Right hindlimb (tissue), 1 donor: Measurements from ENCODE around the gene PATL1.
A peak's percentile ranks its signal among the peaks of the same experiment; 100 is the strongest.
"Not testable (repeated sequence)": the region's sequence is repeated elsewhere in the genome, so short reads cannot be mapped to it uniquely, and the experiment has no call there.

Experiments used
- DNase-seq: peaks from one replicate; pipeline ENCODE4 v3.0.0-alpha.2; 2018

PATL1 gene

DNA sequence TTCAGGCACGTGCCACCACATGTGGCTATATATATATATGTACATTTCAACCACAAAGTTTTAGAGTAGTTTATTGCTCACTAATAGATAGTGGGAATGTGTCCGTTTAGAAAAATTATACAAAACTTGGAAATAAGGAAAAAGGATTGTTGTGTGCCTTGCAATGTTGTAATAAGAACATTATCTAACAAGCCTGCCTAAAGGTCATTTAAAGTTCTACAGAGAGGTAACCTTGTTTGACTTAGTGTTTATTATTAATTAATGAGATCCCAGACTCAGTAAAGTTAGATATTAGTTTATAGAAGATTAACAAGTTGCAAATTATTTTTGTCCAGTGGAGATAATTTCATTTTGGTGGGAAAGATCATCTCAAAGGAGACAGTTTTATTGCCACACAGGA is 5.5 kb upstream of the PATL1 start:
- DNase-seq, result no peak

DNA sequence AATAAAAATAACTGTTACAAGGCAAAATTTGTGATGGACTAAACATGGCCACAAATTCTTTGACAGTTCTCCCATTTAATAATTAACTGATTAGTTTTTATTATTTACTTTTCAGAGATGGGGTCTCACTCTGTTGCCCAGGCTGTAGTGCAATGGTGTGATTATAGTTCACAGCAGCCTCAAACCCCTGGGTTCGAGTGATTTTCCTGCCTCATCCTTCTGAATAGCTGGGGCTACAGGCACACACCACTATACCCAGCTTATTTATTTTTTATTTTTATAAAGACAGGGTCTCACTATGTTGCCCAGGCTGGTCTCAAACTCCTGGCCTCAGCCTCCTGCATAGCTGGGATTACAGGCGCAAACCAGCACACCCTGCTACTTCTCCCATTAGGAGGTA is 4.5 kb upstream of the PATL1 start:
- DNase-seq, result no peak

DNA sequence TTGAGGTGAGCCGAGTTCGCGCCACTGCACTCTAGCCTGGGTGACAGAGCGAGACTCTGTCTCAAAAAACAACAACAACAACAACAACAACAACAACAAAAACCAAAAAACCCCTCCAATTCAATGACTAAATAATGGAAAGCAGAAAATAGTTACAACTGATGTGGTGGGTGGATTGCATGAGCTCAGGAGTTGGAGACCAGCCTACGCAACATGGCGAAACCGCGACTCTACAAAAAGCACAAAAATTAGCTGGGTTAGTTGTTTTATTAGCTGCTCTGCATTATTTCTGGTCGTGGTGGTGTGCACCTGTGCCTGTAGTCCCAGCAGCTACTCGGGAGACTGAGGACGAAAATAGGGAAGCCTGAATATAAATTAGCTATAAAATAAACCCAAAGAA is 2.6 kb upstream of the PATL1 start:
- DNase-seq, result no peak

DNA sequence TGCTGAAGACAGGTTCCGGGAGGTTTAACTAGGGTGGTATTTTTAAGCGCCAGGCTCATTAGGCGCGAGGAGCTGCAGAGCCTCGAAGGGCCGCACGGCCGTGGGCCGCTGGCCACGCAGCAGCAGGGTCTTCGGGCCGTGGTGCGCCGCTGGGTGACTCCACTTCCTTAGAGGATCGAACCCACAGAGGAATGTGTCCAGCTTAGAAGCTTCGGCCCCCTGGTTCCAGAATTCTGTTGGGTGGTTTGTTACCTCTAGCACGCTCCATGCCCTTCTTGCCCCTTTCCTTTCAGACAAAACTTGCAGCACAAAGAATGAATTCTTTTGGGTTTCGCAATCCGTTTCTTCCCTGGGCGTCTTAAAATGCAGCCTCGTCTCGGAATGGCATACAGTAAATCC is 773 bp upstream of the PATL1 start:
- no peak for DNase-seq

DNA sequence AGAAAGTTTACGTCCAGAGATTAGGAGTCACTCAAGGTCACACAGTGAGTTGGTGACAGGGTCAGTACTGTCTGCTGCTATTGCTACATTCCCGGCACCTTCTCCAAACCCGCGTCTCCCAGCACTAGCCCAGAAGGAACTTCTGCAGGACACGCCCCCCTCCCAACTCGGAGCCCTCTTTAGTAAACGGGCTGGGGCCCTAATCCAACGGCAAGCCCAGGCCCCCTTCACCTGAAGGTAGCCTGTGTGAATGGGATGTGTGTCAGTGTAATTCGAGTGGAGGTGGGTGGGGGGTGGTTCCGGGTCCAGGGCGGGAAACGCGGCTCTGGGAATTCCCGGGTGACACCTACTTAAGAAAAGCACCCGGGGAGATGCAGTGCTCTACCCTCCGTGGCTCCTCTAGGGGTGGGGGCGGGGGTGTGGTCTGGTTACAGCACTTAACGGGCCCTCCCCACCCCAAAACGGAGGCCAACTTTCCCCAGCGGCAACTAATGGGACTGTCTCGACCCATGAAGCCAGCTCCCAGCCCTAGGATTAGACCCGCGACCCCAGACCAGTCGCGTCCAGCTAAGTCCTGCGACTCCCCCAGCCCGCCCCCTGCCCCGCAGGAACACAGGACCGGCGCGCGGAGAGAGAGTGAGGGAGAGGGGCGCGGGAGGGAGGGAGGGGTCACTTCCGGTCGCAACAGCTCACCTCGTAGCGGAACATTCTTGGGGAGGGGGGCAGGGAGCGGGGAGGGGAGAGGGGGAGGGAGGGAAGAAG is 468 bp downstream of the PATL1 start:
- no peak for DNase-seq

DNA sequence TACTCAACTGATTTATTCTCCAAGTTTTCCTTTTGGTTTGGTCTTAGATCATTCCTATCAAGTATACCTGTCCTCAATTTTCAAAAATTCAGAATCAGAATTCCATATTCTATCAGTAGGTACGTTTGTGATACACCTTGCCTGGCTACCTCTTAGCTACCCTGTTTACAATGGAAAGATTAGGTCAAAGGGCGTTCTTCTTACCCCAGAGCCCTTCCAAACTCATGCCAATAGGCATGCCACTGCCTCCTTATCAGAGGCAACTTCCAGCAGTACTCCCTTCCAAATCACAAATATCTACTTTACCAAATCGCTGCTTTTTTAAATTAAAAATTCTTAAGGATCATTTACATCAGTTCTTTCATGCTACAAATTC is 1.0 kb downstream of the PATL1 start:
- no peak for DNase-seq

DNA sequence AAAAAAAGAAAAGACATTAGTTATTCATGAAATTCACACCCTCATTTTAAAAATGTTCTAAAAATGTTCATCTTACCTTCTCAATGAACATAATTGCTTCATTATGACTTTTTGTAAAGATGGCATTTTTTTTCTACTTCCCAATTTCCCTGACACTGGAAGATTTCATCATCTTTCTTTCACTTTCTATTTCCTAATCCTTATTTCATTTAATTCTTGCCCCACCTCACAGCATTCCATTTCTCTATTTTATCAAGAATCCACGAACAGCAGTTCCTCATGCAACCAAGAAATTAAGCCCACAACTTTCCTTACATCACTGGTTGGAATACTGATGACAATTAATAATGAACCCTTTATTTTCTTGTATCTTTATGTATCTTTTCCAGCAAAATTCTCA is 1.9 kb downstream of the PATL1 start:
- DNase-seq, result no peak

DNA sequence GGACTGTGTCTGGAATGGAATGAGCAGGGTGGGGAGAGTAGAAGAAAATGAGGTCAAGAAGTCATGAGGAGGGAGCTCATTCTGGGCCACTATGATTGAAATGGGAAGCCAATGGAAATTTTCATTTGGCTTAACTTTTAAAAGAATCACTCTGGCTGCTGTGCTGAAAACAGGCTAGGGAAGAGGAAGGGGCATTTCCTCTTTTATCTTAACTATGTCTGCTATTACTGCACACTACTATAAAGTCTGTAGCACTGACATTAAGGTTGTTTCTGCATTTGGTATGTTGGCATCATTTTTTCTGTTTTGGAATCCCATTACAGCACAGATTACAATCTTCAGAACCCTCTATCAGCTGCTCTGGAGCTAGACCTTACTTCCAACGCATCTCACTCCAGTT is 8.2 kb downstream of the PATL1 start:
- no peak for DNase-seq

DNA sequence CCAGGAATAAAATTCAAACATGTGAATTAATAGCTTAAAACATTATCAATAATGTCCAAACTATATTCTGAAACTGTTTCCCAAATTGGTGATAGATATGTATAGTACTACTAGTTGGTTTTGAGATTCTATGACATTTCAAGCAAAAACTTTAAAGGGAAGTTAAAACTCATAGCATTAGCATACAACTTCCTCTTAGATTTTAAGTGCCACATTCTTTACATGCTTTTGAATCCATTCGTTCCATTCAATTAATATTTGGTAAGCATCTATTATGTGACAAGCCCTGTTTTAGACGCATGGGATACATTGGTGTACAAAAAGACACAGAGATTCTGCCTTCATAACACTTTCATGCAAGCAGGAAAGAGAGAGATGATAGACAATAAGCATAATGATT is 8.9 kb downstream of the PATL1 start:
- DNase-seq, result no peak

DNA sequence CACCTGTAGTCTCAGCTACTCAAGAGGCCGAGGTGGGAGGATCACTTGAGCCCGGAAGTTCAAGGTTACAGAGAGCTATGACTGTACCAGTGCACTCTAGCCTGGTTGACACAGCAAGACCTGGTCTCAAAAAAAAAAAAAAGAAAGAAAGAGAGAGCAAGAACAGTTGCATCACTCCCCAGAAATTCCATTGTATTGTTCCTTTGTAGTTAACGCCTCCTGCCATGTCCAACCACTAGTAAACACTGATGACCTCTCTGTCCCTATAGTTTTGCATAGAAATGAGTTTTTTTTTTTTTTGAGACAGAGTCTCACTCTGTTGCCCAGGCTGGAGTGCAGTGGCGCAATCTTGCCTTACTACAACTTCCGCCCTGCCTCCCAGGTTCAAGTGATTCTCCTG is 10.8 kb downstream of the PATL1 start:
- no peak for DNase-seq

DNA sequence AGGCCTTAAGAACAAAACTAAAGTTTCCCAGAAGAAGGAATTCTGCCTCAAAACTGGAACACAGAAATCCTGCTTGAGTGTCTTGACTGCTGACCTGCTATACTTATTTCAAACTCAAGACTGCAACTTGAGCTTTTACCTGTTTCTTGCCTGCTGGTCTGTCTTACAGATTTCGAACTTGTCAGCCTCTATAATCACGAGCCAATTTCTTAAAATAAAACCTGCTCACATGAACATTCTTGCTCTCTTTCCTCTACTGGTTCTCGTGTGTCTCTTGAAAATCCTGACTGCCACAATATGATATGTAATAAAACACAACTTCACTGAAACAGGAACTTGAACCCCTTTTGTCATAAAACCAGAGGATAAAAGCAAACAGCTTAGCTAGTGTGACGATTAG is 13.9 kb downstream of the PATL1 start:
- no peak for DNase-seq

DNA sequence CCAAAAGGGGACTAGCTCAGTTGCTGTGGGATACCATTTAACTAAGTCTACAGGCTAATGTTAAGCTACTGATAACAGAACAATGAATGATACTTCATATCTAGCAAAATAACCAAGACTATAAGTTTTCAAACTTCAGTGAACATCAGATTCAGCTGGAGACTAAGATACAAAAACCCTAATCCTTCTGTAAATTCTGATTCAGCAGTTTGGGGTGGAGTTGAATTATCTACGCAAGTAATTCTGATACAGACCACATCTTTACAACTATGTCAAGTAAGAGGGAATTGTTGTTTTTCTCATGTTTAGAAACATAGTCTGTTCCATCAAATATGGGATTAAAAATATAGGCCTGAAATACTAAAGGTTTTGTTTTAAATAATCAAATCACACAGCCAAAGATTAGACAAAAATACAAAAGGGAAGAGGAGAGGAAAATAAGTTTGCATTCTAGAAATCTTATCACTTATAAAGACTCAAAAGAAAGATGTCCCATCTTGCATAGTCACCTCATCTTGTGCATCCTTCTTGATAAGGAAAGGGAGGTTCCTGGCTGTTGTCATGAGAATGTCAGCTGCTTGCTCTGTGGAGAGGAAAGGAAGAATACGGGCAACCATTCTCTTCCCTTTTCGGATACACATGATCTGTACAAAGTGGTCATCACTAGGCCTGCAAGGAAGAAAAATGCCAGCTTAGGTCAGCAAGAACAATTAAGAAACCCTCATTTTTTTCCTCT is 21.4 kb downstream of the PATL1 start:
- no peak for DNase-seq

DNA sequence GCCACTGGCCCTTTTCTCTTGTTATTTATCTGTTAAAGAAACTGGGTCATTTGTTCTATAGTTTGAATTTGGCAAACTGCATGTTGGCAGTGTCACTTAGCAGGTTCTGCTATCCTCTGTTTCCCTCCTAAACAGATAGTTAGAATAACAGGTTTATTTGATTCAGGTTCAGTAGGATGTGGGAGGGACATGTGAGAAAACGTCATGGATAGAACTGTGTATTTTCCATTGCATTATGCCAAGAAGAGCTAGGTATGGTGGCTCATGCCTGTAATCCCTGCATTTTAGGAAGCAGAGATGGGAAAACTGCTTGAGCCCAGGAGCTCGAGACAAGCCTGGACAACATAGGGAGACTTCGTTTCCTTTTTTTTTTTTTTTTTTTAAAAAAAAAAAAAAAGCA is 24.3 kb downstream of the PATL1 start:
- DNase-seq, result no peak

DNA sequence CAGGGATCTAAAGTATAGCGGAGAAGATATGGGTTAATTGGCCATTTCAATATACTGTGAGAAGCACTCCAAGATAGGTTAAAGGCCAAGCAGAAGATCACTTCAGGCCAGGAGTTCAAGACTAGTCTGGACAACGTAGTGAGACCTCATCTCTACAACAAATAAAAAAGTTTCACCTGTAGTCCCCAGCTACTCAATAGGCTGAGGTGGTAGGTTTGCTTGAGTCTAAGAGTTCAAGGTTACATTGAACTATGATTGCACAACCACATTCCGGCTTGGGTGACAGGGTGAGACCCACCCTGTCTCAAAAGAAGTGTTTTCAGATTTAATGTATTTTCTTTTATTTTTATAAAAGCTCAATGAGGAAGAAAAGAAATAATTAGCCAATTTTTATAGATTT is 25.4 kb downstream of the PATL1 start:
- no peak for DNase-seq

DNA sequence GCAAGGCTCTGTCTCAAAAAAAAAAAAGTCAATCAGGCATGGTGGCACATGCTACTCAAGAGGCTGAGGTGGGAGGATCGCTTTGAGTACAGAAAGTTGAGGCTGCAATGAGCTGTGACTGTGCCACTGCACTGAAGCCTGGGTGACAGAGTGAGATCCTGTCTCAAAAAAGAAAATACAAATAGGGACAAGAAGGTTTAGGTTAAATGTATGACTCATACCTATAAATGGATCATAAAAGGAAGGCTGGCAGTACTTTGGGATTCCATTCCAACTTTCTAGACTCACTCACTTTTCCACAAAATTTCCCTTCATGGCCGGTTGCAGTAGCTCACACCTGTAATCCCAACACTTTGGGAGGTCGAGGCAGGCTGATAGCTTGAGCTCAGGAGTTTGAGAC is 27.7 kb downstream of the PATL1 start:
- DNase-seq, result no peak

DNA sequence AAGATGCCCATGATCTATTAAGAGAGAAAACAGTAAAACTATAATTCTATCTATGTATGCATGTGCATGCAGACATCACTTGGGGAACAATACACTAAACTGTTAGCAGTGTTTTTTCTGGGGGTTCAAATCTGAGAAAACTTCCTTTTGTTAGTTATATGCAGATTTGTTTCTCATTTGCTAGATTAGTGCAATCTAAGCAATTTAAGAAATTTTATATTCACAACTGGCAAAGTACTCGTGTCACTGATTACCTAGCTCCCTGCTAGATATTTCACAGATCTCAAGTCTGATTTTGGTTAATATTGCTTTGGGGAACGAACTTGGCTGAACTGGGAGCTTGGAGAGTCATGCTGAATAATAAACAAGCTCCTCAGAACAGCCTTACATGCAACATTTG is 38.3 kb downstream of the PATL1 start:
- no peak for DNase-seq

DNA sequence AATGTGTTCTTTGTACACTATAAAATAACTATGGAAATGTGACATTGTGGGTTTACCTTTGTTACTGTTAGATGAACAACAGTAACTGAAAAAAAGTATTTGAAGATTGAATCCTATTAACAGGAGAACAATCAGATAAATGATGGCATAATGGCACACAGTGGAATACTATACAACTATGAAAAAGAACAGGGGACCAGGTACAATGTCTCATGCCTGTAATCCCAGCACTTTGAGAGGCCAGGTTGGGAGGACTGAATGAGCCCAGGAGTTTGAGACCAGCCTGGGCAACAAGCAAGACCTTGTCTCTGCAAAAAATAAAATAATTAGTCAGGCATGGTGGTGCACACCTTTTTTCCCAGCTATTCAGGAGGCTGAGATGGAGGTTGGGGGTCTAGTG is 38.8 kb downstream of the PATL1 start:
- no peak for DNase-seq

DNA sequence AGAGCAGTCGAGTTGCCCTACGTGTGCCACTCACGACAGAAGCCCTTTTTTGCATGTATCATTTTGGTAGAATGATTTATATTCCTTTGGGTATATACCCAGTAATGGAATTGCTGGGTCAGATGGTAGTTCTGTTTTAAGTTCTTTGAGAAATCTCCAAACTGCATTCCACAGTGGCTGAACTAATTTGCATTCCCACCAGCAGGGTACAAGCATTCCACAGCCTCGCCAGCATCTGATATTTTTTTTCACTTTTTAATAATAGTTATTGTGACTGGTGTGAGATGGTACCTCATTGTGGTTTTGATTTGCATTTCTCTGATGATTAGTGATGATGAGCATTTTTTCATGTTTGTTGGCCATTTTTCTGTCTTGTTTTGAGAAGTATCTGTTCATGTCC is 41.9 kb downstream of the PATL1 start:
- not testable (repeated sequence) for DNase-seq

DNA sequence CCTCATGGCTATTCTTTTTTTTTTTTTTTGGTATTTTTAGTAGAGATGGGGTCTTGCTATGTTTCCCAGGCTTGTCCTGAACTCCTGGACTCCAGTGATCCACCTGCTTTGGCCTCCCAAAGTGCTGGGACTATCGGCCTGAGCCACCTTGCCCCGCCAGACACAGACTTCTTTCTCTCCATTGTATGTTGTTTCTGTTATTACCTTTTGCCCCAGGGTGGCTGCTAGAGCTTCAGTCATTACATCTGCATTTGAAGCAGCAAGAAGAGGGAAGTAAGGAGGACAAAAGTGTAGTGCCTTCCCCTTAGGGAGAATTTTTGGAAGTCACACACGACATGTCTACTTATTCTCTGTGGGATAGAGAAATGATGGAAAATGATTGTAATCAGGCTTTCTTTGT is 43.1 kb downstream of the PATL1 start:
- DNase-seq, result no peak

DNA sequence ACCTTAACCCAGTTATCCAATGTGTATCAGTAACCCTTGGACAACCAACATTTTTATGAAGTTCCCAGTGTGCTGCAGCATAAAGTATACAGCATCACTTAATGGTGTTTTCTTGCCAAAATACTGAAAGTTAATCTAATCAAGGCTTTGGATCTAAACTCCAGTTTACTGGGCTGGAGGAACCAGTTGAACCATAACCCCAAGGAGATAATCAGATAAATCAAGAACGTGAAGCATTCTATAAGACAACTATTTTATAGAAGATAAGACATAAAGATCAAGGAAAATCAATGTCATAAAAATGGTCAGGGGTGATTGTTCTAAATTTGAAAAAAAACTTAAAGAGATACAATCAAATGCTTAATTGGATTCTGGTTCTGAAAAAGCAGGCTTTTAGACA is 51.0 kb downstream of the PATL1 start:
- no peak for DNase-seq

DNA sequence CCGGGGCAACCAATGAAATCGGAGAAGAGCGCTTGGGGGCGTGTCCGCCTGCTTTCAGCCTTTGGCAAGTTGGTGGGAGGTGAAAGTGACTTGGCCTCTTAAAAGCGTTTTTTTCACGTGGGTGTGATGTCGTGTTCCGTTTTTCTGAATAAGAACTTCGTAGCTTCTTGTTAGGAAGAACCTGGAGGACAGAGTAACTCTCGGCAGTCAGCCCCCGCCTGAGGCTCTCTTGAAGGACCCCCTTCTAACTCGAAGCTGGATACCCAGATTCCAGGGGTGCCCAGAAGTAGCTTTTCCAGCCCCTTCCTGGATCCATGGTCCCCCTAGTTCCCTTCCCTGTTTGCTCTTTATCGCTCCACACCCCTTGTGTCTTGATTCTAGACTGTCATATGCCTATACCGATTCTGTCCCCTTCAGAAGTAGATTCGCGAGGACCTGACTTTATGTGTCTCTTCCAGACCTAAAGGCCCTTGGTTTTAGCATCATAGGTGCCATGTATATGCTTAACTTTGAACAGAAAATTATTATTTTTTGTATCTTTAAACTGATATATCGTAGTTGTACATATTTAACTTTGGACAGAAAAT is 52.3 kb downstream of the PATL1 start:
- no peak for DNase-seq

DNA sequence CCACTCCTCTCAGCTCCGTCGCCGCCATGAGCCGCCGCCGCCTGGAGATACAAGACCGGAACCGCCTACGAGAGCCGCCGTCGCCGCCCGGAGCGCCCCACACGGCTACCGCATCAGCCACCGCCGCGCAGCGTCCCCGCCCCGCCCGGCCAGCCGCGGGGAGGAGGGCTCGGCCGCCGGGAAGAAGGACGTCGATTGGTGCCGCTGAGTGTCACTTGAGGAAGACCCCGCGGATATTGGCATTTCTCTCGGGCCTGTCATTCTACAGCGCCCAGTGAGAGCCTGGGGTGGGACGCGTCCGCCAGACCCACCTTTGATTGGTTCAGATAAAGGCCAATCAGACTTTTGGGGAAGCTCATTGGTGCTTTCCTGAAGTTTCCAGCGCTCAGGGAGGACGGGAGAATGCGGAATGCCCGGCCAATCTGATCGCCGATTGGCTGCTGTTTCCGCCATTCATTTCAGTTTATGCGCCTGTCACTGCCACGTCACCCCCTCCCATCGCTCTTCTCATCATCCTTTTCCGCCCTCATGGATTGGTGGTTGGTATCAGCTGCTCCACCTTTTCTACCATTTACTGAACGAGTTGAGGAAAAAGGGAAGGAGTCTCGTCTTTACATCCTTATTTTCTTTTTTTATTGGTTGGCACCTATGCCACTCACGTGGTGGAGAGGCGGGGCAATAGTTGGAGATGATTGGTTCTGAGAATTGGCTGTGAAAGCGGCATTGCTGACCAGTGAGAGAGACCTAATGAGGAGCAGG is 53.0 kb downstream of the PATL1 start, which contains the start of gene OSBP:
Gene OSBP, minus strand, starts transcription at position 138 of the 759 bp plus-strand sequence. Its CDS starts 110 bp downstream, at position 28.
- peak; percentile 100 for DNase-seq

DNA sequence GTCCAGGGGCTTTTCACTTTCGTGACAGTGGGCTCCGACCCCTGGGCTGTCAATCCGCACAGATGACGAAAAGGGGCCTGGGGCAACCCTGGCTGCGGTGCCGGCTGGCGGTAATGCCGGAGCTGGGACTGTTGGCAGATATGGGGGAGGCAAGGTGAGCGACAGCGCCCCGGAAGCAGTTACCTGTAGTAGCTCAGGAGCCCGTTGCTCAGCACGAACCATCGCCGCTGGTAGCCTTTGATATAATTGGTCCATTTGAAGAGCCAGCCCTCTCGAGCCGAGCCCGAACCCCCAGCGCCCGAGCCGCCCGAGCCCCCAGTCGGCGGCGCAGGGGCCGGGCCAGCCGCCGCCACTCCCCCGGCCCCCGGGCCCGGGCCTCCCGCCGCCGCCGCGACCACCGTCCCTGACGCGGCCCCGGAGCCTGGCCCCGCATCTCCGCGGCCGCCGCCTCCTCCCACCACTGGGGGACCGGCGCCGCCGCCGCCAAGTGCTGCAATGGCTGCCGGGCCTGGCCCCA is 53.7 kb downstream of the PATL1 start:
- DNase-seq, result no peak
